Ovary (tissue), 3 donors: ENCODE data around the gene OPRD1.

Experiments used
- POLR2A ChIP-seq: fragments of 450-650 bp; IDR thresholded peaks from one replicate; pipeline ENCODE4 v1.6.1; 2017; ENCODE audit warnings: antibody characterized with exemption, mild to moderate bottlenecking, moderate library complexity
- TF ChIP-seq, protein P1 (sequence below), 3 donors: fragments of 450-650 bp in 2 of 3; fragments of 200-600 bp in 1 of 3; IDR thresholded peaks; one replicate each; pipeline versions ENCODE4 v1.5.1 to v1.8.0; 2016 to 2022; ENCODE audit warnings: antibody characterized with exemption in 3 of 3, mild to moderate bottlenecking in 1 of 3
- donor health status: DM: no; HTN: no; CAD: no.

DNA sequence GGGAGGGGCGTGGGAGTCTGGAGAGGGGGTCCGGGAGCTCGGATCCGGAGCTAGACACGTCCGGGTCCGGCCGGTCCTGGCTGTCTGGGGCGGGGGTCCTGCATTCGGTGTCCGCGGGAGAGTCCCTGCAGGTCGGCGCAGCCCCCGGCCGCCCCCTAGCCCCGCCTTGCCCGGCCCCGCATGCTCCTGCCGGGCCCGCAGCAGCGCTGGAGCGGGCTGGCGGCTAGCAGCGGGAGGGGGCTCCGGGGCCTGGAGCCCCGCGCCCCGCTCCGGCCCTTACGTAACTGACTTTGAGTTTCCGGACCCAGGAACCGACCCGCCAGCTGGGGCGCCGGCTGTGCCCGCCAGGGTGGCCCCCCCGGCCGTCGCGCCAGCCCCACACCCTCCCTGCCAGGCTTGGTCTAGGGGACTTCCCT is 75.5 kb downstream of the OPRD1 start:
- TF ChIP-seq, protein P1, sequence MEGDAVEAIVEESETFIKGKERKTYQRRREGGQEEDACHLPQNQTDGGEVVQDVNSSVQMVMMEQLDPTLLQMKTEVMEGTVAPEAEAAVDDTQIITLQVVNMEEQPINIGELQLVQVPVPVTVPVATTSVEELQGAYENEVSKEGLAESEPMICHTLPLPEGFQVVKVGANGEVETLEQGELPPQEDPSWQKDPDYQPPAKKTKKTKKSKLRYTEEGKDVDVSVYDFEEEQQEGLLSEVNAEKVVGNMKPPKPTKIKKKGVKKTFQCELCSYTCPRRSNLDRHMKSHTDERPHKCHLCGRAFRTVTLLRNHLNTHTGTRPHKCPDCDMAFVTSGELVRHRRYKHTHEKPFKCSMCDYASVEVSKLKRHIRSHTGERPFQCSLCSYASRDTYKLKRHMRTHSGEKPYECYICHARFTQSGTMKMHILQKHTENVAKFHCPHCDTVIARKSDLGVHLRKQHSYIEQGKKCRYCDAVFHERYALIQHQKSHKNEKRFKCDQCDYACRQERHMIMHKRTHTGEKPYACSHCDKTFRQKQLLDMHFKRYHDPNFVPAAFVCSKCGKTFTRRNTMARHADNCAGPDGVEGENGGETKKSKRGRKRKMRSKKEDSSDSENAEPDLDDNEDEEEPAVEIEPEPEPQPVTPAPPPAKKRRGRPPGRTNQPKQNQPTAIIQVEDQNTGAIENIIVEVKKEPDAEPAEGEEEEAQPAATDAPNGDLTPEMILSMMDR (IDR thresholded peaks at IDR 0.05), result no peak
- TF ChIP-seq POLR2A, result peak; percentile 9
